GM12878 (cell line): Measurements from ENCODE around the gene PRR35. TPM values are rescaled to one million over a fixed set of nuclear protein-coding genes. Genes with fewer than 3 reads are reported as not detected.

ENCODE experiments used
- ATAC-seq: fragments of 200-7000 bp; cut with Tn5 transposase; 3 replicates; pipeline ENCODE4 v1.9.1; 2020; ENCODE audit warnings: mild to moderate bottlenecking, moderate library complexity
- BruUV-seq: library from RNA; stranded (reverse); fragments of 400-500 nt; replicated peaks from 2 replicates; lab custom pipeline; 2021; lab: Mats Ljungman, UMichigan
- CTCF ChIA-PET: fragments of 300-600 bp; sonication (Branson Sonifier 250); formaldehyde crosslinking; extraction: SDS; loops from one replicate; lab custom pipeline; 2021; ENCODE audit warnings: inconsistent platforms; lab: Yijun Ruan, JAX
- POLR2A ChIA-PET: fragments of 350-600 bp; formaldehyde crosslinking; extraction: SDS; loops from one replicate; lab custom pipeline; 2021; ENCODE audit warnings: inconsistent platforms; lab: Charles Lee
- RAD21 ChIA-PET: fragments of 300-600 bp; sonication (Branson Sonifier 250); formaldehyde crosslinking; loops from one replicate; lab custom pipeline; 2023; ENCODE audit warnings: antibody characterized with exemption; ENCODE audit not compliant: unreplicated experiment; lab: Charles Lee
- SMC1A ChIA-PET: fragments of 300-600 bp; sonication (Branson Sonifier 250); formaldehyde crosslinking; loops from one replicate; lab custom pipeline; 2023; ENCODE audit not compliant: unreplicated experiment, uncharacterized antibody; lab: Charles Lee
- DNase-seq: peaks from one replicate; pipeline ENCODE4 v3.0.0-alpha.2; 2011; ENCODE audit warnings: low read depth, low spot score
- FAIRE-seq: peaks from 3 replicates; lab custom pipeline; 2011; peaks lifted over from hg19 to GRCh38; lab: Jason Lieb, UNC
- H2AFZ ChIP-seq: 2 replicates; pipeline ENCODE4 v1.6.0; 2011; ENCODE audit warnings: low read depth, low read length, control low read depth; ENCODE audit not compliant: control insufficient read depth
- H3K27ac ChIP-seq: 2 replicates; pipeline ENCODE4 v1.5.1; 2011; ENCODE audit warnings: control low read depth; ENCODE audit not compliant: control insufficient read depth, insufficient read depth
- H3K27me3 ChIP-seq, 2 experiments: replicated peaks in 1 of 2; 2 replicates each; pipeline versions ENCODE4 v1.6.0 to v1.6.1; 2011; ENCODE audit warnings: low read length in 1 of 2; ENCODE audit not compliant: control insufficient read depth in 2 of 2, insufficient read depth in 2 of 2
- H3K36me3 ChIP-seq, 2 experiments: 2 replicates each; pipeline ENCODE4 v1.5.1; 2011; ENCODE audit warnings: low read length in 1 of 2; ENCODE audit not compliant: control insufficient read depth in 2 of 2, insufficient read depth in 2 of 2
- H3K4me1 ChIP-seq: 2 replicates; pipeline ENCODE4 v1.6.1; 2011; ENCODE audit warnings: mild to moderate bottlenecking, low read length, moderate library complexity, mixed read lengths; ENCODE audit not compliant: control insufficient read depth, insufficient read depth
- H3K4me2 ChIP-seq: 2 replicates; pipeline ENCODE4 v1.6.0; 2011; ENCODE audit warnings: control low read depth; ENCODE audit not compliant: control insufficient read depth, insufficient read depth
- H3K4me3 ChIP-seq: fragments of 200-600 bp; sonication (generic); 2 replicates; pipeline ENCODE4 v1.5.1; 2016
- H3K79me2 ChIP-seq: 2 replicates; pipeline ENCODE4 v1.6.0; 2011; ENCODE audit warnings: low read length; ENCODE audit not compliant: control insufficient read depth, insufficient read depth
- H3K9ac ChIP-seq: 2 replicates; pipeline ENCODE4 v1.8.0; 2011; ENCODE audit warnings: low read length, control low read depth, mixed read lengths; ENCODE audit not compliant: control insufficient read depth, insufficient read depth
- H3K9me3 ChIP-seq: replicated peaks from 3 replicates; pipeline ENCODE4 v1.5.1; 2011; ENCODE audit warnings: mild to moderate bottlenecking, low read length; ENCODE audit not compliant: control insufficient read depth, insufficient read depth
- H4K20me1 ChIP-seq: 2 replicates; pipeline ENCODE4 v1.6.0; 2011; ENCODE audit not compliant: control insufficient read depth, insufficient read depth
- BMI1 ChIP-seq: fragments of 450-650 bp; IDR thresholded peaks from 2 replicates; pipeline ENCODE4 v1.6.1; 2016; ENCODE audit warnings: mild to moderate bottlenecking, moderate library complexity, borderline replicate concordance
- KLF5 ChIP-seq: fragments of 450-650 bp; IDR thresholded peaks from 2 replicates; pipeline ENCODE4 v1.6.1; 2014; ENCODE audit warnings: mild to moderate bottlenecking; ENCODE audit not compliant: partially characterized antibody
- POLR2A ChIP-seq: IDR thresholded peaks from 2 replicates; pipeline ENCODE4 v1.6.1; 2011; ENCODE audit warnings: low read depth, mild to moderate bottlenecking, low read length
- WGBS: methylation state at CpG from one replicate; pipeline ENCODE4 v1.1.6; 2016; ENCODE audit warnings: low lambda C conversion rate; ENCODE audit not compliant: insufficient replicate concordance, insufficient coverage; ENCODE audit errors: missing lambda C conversion rate; 5-methylcytosine and 5-hydroxymethylcytosine counted together
- in situ Hi-C: fragments of 300-500 bp; cut with MboI; formaldehyde crosslinking; loops from 9 replicates; pipeline ENCODE4 v1.14.3; 2018; ENCODE audit warnings: mixed read lengths
- intact Hi-C: fragments of 100-400 bp; cut with micrococcal nuclease; formaldehyde crosslinking; loops from one replicate; pipeline ENCODE4 v1.14.2; 2022; ENCODE audit not compliant: unreplicated experiment
- polyA plus RNA-seq, 11 experiments: library from polyadenylated mRNA; depleted of rRNA in 4 of 11; unstranded in 6 of 11; stranded (reverse) in 5 of 11; fragments of >200 nt; fragmentation: Nextera tagmentation in 4 of 11; fragmentation: Illumina TruSeq in 1 of 11; extraction: Ambion mirVana in 4 of 11; extraction: Trizol in 1 of 11; gene quantifications; 1 replicate in 1 of 11; 2 replicates in 10 of 11; pipeline versions ENCODE4 v1.2.1 to v1.2.3, GENCODE V29; 2011 to 2016; ENCODE audit warnings: inconsistent platforms in 2 of 11, missing spikeins in 2 of 11, low read depth in 1 of 11
- total RNA-seq, 4 experiments: library from RNA; depleted of rRNA in 3 of 4; stranded (reverse); fragments of >200 nt in 3 of 4; fragmentation: Illumina TruSeq in 1 of 4; extraction: Trizol in 1 of 4; gene quantifications; 2 replicates each; pipeline versions ENCODE4 v1.2.1 to v1.2.3, GENCODE V29; 2013 to 2021

Gene PRR35
- total and polyA plus RNA-seq, 10 of the 15 experiments (the other 5 are each of a cell fraction or from before 2014, with no cell fraction given) = not detected

DNA sequence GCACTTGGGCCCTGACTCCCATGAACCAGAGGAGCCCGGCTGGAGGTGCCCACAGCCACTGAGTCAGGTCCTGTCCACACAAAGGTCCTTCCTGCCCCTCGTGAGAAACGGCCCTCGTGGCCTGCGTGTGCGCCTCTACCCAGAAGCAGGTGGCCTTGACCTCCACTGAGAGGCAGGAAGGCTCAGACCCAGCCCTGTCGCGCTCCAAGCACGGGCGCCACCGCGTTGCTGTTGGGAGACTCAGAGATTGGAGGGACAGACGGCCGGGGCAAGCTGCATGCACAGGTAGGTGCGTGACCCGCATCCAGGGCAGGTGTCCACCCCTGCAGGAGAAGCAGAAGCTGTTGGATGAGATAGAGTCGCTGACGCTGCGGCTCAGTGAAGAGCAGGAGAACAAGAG is 40.8 kb upstream of the PRR35 start:
- peaks cover 4% of the 10 kb centered on the region for H3K4me1 ChIP-seq
- no peaks in the 10 kb centered on the region for H4K20me1 ChIP-seq
- no peak overlapping the region for H3K4me3 ChIP-seq
- no peaks in the 10 kb centered on the region for H3K27me3 ChIP-seq
- ChIA-PET SMC1A (no interaction called here), RAD21 (no interaction called here)
- DNase-seq = no peak
- no peak for TF ChIP-seq BMI1
- TF ChIP-seq, all 136 proteins: peak for 0
- peaks cover 0 to 2% of the 10 kb centered on the region in 2 experiments; a peak in 3 of 4 replicates for H3K36me3 ChIP-seq
- 93% methylated on average over 19 of the region's 19 CpGs for WGBS
- POLR2A ChIA-PET = interaction anchor here (0.9 kb wide), 1 partner anchor 8 kb away, joined by 3 read pairs; the partner anchor contains the start of gene CAPN15
- H3K4me2 ChIP-seq = no peak overlapping the region
- intact Hi-C loops = no loop called here
- no peak overlapping the region for H3K9ac ChIP-seq
- no TSS peak for BruUV-seq
- in situ Hi-C loops = no loop called here
- CTCF ChIA-PET = no interaction called here
- FAIRE-seq = no peak
- no peak for ATAC-seq
- no peaks in the 10 kb centered on the region for H3K9me3 ChIP-seq
- H2AFZ ChIP-seq = no peak overlapping the region
- H3K27ac ChIP-seq = no peak overlapping the region
- peaks cover 1% of the 10 kb centered on the region; the same call in 1 of the 2 replicates for H3K79me2 ChIP-seq

DNA sequence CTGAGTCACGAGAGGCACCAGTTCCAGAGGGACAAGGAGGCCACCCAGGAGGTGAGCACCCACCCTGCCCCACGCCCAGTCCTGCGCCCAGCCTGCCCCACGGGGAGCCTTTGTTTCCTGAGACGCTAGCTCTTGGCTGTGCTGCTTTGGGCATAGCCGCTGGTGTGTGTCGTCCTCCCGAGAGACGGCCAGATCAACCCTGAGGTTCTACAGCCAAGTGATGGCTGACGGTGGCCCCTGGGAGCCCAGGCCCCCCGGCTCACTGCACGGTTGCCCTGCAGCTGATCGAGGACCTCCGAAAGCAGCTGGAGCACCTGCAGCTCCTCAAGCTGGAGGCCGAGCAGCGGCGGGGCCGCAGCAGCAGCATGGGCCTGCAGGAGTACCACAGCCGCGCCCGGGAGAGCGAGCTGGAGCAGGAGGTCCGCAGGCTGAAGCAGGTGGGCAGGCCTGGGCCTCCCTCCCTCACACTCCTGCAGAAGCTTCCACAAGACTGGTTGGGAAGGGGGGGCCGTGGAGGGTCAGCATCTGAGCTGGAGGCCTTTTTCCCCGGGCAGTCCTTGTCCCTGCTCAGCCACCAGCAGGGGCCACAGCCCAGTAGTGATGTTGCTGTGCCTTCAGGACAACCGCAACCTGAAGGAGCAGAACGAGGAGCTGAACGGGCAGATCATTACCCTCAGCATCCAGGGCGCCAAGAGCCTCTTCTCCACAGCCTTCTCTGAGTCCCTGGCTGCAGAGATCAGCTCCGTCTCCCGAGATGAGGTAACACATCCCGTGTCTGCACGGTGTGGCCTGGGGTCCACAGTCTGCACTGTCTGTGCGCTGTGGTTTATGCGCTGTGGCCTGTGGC is 40.1 kb upstream of the PRR35 start:
- ChIA-PET RAD21 (no interaction called here), SMC1A (no interaction called here), CTCF (interaction anchor here (0.6 kb wide), 1 partner anchor 397 kb away, joined by 4 read pairs; no protein-coding TSS in a partner anchor), POLR2A (no interaction called here)
- H3K79me2 ChIP-seq = peaks cover 1% of the 10 kb centered on the region; the same call in 1 of the 2 replicates
- no peak overlapping the region for H3K27ac ChIP-seq
- peaks cover 11% of the 10 kb centered on the region for H3K4me1 ChIP-seq
- no peaks in the 10 kb centered on the region for H3K9me3 ChIP-seq
- peaks cover 0 to 2% of the 10 kb centered on the region in 2 experiments; a peak in 3 of 4 replicates for H3K36me3 ChIP-seq
- no peak overlapping the region for H3K4me2 ChIP-seq
- no peak overlapping the region for H2AFZ ChIP-seq
- H3K4me3 ChIP-seq = no peak overlapping the region
- DNase-seq (no peak), ATAC-seq (no peak), FAIRE-seq (no peak)
- TF ChIP-seq KLF5 (no peak), POLR2A (peak; percentile 9; the same call in 1 of the 2 replicates)
- H3K9ac ChIP-seq = no peak overlapping the region
- intact Hi-C loops (no loop called here), in situ Hi-C loops (no loop called here)
- 86% methylated on average over 34 of the region's 35 CpGs for WGBS
- H3K27me3 ChIP-seq = no peaks in the 10 kb centered on the region
- no peaks in the 10 kb centered on the region; the same call in 1 of the 2 replicates for H4K20me1 ChIP-seq
- BruUV-seq = no TSS peak
